Kidney epithelial cell (primary cell): ENCODE results near the gene SULT1C4. TPM values are rescaled to one million over a fixed set of nuclear protein-coding genes. Genes with fewer than 3 reads are reported as not detected.

ENCODE experiments used
- DNase-seq: peaks from one replicate; pipeline ENCODE4 v3.0.0-alpha.2; 2010; ENCODE audit warnings: low read depth
- H3K27me3 ChIP-seq: 2 replicates; pipeline ENCODE4 v1.6.0; 2011; ENCODE audit warnings: low read length; ENCODE audit not compliant: control insufficient read depth, insufficient read depth
- H3K36me3 ChIP-seq: 2 replicates; pipeline ENCODE4 v1.5.1; 2011; ENCODE audit warnings: low read length; ENCODE audit not compliant: control insufficient read depth, insufficient read depth
- H3K4me3 ChIP-seq: 2 replicates; pipeline ENCODE4 v1.5.1; 2011; ENCODE audit warnings: low read depth, mild to moderate bottlenecking, control low read depth, low read length
- total RNA-seq: library from RNA; depleted of rRNA; stranded (reverse); fragments of >200 nt; gene quantifications from 2 replicates; pipeline ENCODE4 v1.2.3, GENCODE V29; 2015
- TF ChIP-seq, protein P1 (sequence below): IDR thresholded peaks from 2 replicates; pipeline ENCODE4 v1.5.1; 2011; ENCODE audit warnings: mild to moderate bottlenecking, moderate library complexity, low read length, control low read depth, inconsistent platforms; ENCODE audit not compliant: insufficient read depth, poor library complexity, severe bottlenecking

The SULT1C4 gene
- total RNA-seq, 1 donor from 2014 or later, result 37.7 TPM

DNA sequence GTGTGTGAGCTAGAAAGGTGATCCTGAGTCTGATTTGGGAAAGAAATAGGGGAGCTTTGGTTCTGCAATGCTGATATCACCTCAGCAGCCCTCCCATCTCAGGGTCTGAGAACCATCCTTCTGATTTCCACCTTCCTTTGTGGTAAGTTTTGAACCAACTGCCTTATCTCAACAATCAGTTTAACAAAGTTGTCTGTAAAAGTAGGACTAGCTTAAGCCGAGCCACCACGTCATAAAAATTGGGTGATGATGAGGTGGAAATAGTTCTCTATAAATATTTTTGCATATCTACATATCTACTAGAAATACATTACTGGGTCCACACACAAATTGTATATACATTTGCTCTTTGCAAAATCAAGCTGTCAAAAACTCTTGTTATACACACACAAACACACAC lies 1.1 kb downstream of the SULT1C4 start:
- Histone ChIP-seq H3K4me3 (peak overlapping the region; percentile 41), H3K27me3 (no peaks in the 10 kb centered on the region), H3K36me3 (no peaks in the 10 kb centered on the region)
- TF ChIP-seq, protein P1, sequence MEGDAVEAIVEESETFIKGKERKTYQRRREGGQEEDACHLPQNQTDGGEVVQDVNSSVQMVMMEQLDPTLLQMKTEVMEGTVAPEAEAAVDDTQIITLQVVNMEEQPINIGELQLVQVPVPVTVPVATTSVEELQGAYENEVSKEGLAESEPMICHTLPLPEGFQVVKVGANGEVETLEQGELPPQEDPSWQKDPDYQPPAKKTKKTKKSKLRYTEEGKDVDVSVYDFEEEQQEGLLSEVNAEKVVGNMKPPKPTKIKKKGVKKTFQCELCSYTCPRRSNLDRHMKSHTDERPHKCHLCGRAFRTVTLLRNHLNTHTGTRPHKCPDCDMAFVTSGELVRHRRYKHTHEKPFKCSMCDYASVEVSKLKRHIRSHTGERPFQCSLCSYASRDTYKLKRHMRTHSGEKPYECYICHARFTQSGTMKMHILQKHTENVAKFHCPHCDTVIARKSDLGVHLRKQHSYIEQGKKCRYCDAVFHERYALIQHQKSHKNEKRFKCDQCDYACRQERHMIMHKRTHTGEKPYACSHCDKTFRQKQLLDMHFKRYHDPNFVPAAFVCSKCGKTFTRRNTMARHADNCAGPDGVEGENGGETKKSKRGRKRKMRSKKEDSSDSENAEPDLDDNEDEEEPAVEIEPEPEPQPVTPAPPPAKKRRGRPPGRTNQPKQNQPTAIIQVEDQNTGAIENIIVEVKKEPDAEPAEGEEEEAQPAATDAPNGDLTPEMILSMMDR, result no peak
- DNase-seq, result no peak

DNA sequence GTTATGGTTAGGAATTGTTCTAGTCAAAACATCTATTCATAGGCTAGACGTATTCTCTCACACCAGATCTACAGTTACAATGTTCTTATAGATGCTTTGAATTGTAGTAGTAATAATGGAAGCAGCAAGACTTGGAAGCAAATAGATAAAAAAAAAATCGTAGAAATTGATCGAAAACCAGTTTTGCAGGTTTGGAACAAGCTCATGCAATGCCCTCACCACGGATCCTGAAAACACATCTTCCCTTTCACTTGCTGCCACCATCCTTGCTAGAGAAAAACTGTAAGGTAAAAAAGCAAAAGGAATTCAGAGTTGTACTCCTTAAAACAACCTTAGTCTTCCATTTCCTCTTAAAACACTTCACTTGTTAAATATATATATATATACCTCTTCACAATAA lies 4.4 kb downstream of the SULT1C4 start:
- no peak overlapping the region for H3K4me3 ChIP-seq

DNA sequence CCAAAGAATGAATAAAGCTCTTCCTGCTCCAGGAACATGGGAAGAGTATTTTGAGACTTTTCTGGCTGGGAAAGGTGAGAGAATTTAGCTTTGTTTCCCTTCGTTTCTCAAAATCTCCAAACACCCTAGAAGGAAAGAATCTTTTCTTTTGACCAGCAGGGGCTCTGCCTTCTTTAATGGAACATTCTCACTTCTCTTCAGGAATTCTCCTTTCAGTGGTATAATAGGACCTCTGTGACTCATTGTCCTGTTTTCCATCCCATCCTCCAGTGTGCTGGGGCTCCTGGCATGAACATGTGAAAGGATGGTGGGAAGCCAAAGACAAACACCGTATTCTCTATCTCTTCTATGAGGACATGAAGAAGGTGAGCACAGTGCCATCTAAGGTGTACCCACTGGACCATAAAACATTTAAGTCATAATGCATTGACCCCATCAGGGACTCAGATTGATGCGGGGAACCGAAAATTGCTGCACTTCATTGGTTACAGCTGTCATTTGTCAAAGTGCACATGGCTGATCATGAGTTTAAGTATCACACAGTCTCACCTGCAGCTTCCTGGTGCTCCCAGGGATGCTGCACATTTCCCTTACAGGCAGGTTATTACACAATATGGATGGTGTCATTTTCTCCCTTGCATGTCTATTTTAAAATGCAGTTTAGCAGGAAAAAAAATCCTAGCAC lies 5.5 kb downstream of the SULT1C4 start:
- Histone ChIP-seq H3K4me3 (no peak overlapping the region), H3K36me3 (no peaks in the 10 kb centered on the region), H3K27me3 (no peaks in the 10 kb centered on the region)
- DNase-seq, result no peak
- TF ChIP-seq, protein P1, result peak; percentile 36

More for the DNA sequence above, 4.4 kb downstream of the SULT1C4 start:
- TF ChIP-seq, protein P1, result no peak
- Histone ChIP-seq H3K36me3 (no peaks in the 10 kb centered on the region), H3K27me3 (no peaks in the 10 kb centered on the region)
- DNase-seq, result no peak

DNA sequence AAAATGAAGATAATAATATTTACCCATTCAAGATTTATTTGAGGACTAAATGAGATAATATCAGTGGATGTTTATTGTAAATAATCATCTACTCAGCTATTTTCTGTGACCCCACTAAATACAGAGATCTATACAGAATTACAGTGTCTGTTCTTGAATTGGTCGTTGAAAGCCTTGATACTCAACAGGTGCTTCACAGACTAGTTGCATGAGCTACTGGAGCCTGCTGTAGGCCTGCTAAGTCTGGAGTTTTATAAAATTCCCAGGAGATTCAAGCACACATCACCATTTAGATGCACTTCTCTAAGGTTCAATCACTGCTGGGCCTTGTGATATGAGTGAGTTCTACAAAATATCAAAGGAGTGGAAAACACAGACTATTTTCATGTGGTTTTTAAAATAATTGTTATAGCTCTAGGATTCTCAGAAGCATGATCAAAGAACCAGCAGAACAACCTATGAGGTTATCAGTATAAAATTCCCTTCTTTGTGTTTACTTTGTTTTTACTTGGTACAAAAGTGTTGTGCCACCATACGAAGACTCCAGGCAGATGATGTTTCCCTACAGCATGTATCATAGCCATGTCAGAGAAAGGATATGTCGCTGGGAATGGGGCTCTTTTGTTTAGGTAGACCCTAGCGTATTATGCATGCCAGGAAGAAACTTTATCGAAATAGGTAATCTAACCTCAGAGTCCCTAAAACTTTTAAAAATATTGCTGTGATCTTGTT lies 7.1 kb downstream of the SULT1C4 start:
- no peaks in the 10 kb centered on the region for H3K36me3 ChIP-seq
- DNase-seq, result no peak
- no peak overlapping the region for H3K4me3 ChIP-seq
- TF ChIP-seq, protein P1, result no peak
- H3K27me3 ChIP-seq, result no peaks in the 10 kb centered on the region

DNA sequence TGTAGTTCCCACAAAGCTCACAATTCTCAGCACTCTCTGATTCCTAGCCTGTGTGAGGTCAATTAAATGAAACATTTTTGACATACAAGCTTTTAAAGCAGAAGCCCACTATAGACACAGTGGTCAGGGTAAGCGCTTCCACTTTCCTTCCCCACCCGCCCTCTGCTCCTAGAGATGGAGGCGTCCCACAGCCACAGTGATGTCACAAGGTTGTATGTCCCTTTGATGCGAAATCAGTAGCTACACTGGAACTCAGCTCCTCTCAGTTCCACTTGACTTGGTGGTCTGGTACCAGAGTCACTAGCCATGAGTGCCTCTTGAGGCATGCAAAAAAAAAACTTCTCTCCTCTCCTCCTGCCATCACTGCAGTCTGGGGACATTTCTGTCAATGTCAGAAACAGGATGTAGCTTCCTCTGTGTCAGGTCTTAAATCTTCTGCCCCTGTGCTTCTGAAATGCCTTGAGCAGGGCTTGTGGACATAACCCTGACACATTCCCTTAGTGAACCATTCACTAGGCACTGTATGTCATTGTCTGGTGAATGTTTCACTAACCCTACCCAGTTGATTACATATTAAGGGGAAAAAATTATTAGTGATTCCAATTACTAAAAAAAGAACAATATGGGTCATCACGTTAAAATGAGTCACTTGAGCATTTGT lies 7.8 kb downstream of the SULT1C4 start:
- peak; percentile 79 for DNase-seq
- no peak overlapping the region for H3K4me3 ChIP-seq
- H3K36me3 ChIP-seq, result no peaks in the 10 kb centered on the region
- no peaks in the 10 kb centered on the region for H3K27me3 ChIP-seq
- TF ChIP-seq, protein P1, result no peak
